ENCODE measurements around the gene GPD1.

Gene GPD1

DNA sequence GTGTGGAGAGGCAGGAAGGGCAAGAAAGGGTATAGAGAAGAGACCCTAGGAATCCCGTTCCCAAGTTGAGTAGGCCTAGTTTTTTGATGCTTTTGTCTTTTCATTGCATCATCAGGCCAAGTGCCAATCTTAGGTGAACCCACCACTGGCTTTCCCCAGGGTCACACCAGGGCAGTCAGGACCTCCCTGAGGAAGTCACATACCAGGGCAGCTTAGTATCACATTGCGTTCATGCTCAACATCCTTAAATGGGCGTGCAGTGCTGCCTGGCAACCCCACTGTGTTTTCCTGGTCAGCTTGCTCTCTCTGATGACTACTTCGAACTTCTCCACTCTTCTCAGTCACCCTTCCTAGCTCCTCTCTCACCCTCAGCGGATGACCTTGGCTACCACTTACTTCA is 37.4 kb upstream of the GPD1 start:
- no peak for TF ChIP-seq EZH2 (IDR thresholded peaks at IDR 0.05; ENCODE audit: borderline replicate concordance, low read length)
- TF ChIP-seq, protein P1, sequence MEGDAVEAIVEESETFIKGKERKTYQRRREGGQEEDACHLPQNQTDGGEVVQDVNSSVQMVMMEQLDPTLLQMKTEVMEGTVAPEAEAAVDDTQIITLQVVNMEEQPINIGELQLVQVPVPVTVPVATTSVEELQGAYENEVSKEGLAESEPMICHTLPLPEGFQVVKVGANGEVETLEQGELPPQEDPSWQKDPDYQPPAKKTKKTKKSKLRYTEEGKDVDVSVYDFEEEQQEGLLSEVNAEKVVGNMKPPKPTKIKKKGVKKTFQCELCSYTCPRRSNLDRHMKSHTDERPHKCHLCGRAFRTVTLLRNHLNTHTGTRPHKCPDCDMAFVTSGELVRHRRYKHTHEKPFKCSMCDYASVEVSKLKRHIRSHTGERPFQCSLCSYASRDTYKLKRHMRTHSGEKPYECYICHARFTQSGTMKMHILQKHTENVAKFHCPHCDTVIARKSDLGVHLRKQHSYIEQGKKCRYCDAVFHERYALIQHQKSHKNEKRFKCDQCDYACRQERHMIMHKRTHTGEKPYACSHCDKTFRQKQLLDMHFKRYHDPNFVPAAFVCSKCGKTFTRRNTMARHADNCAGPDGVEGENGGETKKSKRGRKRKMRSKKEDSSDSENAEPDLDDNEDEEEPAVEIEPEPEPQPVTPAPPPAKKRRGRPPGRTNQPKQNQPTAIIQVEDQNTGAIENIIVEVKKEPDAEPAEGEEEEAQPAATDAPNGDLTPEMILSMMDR (IDR thresholded peaks at IDR 0.05; ENCODE audit: low read length), result no peak
- no peak overlapping the region for H3K4me2 ChIP-seq (ENCODE audit: low read length)
- H3K27ac ChIP-seq (ENCODE audit: low read depth, low read length, poor library complexity, severe bottlenecking), result no peak overlapping the region
- H3K9me3 ChIP-seq (ENCODE audit: low read length), result no peaks in the 10 kb centered on the region
- H2AFZ ChIP-seq (ENCODE audit: low read length), result no peak overlapping the region
- H4K20me1 ChIP-seq (ENCODE audit: insufficient read depth, low read length), result no peaks in the 10 kb centered on the region
- H3K9ac ChIP-seq (ENCODE audit: low read length), result no peak overlapping the region
- H3K9me2 ChIP-seq (ENCODE audit: low read depth, low read length), result no peaks in the 10 kb centered on the region
- H3K79me2 ChIP-seq (ENCODE audit: insufficient read depth, low read length), result no peaks in the 10 kb centered on the region
- H3F3A ChIP-seq (ENCODE audit: insufficient read depth, low read length), result no peaks in the 10 kb centered on the region
- H3K27me3 ChIP-seq (ENCODE audit: insufficient read depth, low read length), result 0 out of 2 replicates have a peak, but pooled peaks cover 2% of the 10 kb centered on the region
- no peak overlapping the region for H3K4me3 ChIP-seq (ENCODE audit: low read depth, low read length, poor library complexity, severe bottlenecking)
- H3K4me1 ChIP-seq (ENCODE audit: insufficient read depth, low read length, severe bottlenecking), result no peaks in the 10 kb centered on the region
- no peaks in the 10 kb centered on the region for H3K36me3 ChIP-seq (ENCODE audit: insufficient read depth, low read length)

DNA sequence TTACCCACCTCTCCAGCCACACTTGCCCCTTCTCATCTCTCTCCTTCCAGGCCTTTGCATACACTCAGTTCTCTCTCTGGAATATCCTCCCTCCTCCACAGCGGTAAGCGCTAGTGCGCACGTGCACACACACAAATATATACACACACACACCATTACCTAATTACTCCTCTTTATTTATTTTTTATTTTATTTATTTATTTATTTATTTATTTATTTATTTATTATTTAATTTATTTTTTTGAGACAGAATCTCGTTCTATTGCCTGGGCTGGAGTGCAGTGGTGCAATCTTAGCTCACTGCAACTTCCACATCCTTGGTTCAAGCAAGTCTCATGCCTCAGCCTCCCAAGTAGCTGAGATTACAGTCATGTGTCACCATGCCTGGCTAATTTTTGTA is 34.7 kb upstream of the GPD1 start:
- Histone ChIP-seq H2AFZ (ENCODE audit: low read length) (no peak overlapping the region), H3K9me3 (ENCODE audit: low read length) (no peaks in the 10 kb centered on the region), H3K9me2 (ENCODE audit: low read depth, low read length) (no peaks in the 10 kb centered on the region), H3K79me2 (ENCODE audit: insufficient read depth, low read length) (no peaks in the 10 kb centered on the region), H3K9ac (ENCODE audit: low read length) (no peak overlapping the region), H3K4me1 (ENCODE audit: insufficient read depth, low read length, severe bottlenecking) (no peaks in the 10 kb centered on the region), H3K27me3 (ENCODE audit: insufficient read depth, low read length) (0 out of 2 replicates have a peak, but pooled peaks cover 6% of the 10 kb centered on the region), H3K27ac (ENCODE audit: low read depth, low read length, poor library complexity, severe bottlenecking) (no peak overlapping the region), H3K4me3 (ENCODE audit: low read depth, low read length, poor library complexity, severe bottlenecking) (no peak overlapping the region), H3F3A (ENCODE audit: insufficient read depth, low read length) (no peaks in the 10 kb centered on the region), H4K20me1 (ENCODE audit: insufficient read depth, low read length) (no peaks in the 10 kb centered on the region), H3K4me2 (ENCODE audit: low read length) (no peak overlapping the region), H3K36me3 (ENCODE audit: insufficient read depth, low read length) (no peaks in the 10 kb centered on the region)
- no peak for TF ChIP-seq EZH2 (IDR thresholded peaks at IDR 0.05; ENCODE audit: borderline replicate concordance, low read length)
- TF ChIP-seq, protein P1 (IDR thresholded peaks at IDR 0.05; ENCODE audit: low read length), result no peak

DNA sequence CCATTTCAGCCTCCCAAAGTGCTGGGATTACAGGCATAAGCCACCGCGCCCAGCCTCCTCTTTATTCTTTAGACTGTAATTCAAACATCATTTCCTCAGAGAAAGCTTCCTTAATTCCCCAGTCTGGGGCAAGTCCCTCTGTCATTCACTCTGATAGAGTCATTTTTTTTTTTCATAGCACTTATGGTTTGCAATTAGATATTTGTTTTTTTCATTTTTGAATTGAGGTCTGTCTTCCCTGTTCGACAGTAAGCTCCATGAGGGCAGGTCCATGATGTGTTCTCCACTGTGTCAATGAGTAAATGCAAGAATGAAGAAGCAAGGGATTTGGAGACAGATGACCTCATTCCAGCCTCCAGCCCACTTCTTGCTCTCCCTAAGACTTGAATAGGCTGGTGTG is 34.3 kb upstream of the GPD1 start:
- Histone ChIP-seq H3K9me3 (ENCODE audit: low read length) (no peaks in the 10 kb centered on the region), H3K4me2 (ENCODE audit: low read length) (no peak overlapping the region), H3K36me3 (ENCODE audit: insufficient read depth, low read length) (no peaks in the 10 kb centered on the region), H3K9ac (ENCODE audit: low read length) (no peak overlapping the region), H2AFZ (ENCODE audit: low read length) (no peak overlapping the region), H3F3A (ENCODE audit: insufficient read depth, low read length) (no peaks in the 10 kb centered on the region), H3K27me3 (ENCODE audit: insufficient read depth, low read length) (0 out of 2 replicates have a peak, but pooled peaks cover 6% of the 10 kb centered on the region), H3K4me1 (ENCODE audit: insufficient read depth, low read length, severe bottlenecking) (no peaks in the 10 kb centered on the region), H3K27ac (ENCODE audit: low read depth, low read length, poor library complexity, severe bottlenecking) (no peak overlapping the region), H4K20me1 (ENCODE audit: insufficient read depth, low read length) (no peaks in the 10 kb centered on the region), H3K4me3 (ENCODE audit: low read depth, low read length, poor library complexity, severe bottlenecking) (no peak overlapping the region), H3K9me2 (ENCODE audit: low read depth, low read length) (no peaks in the 10 kb centered on the region), H3K79me2 (ENCODE audit: insufficient read depth, low read length) (no peaks in the 10 kb centered on the region)
- TF ChIP-seq EZH2 (IDR thresholded peaks at IDR 0.05; ENCODE audit: borderline replicate concordance, low read length), result no peak
- TF ChIP-seq, protein P1 (IDR thresholded peaks at IDR 0.05; ENCODE audit: low read length), result no peak
